ENCODE results near the gene NUDT16L1.

Gene NUDT16L1

GRCh38 chr16:4701791-4702465 is 8.6 kb downstream of the NUDT16L1 start:
- no peak for DNase-seq (ENCODE audit: low spot score)
- no peak for TF ChIP-seq CTCF (IDR thresholded peaks at IDR 0.05; ENCODE audit: extremely low read depth, missing control alignments)

- no peak for DNase-seq (ENCODE audit: low spot score)
- TF ChIP-seq CTCF (IDR thresholded peaks at IDR 0.05; ENCODE audit: extremely low read depth, missing control alignments), result no peak
Observed at GRCh38 chr16:4702466-4702808, 9.1 kb downstream of the NUDT16L1 start.

GRCh38 chr16:4703906-4704305 is 10.5 kb downstream of the NUDT16L1 start:
- TF ChIP-seq CTCF (IDR thresholded peaks at IDR 0.05; ENCODE audit: extremely low read depth, missing control alignments), result no peak
- DNase-seq (ENCODE audit: low spot score), result no peak

DNA sequence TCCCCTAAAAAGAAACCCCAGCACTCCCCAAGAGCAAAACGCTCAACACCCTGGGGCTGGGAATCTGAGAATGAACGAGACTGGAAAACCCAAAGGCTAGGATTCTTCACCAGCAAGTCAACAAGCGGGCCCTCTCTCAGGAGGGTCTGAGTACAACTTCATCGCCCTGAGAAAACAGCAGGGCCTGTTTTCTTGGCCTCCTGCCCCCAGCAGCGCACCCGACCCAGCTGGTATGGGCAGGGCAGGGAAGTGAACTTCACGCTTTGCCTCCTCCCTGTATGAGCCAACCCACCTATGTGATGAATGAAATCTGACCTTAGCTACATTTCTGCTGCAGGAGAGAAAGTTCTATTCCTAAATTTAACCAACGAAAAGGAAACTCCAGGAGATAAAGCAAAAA is 11.1 kb downstream of the NUDT16L1 start:
- DNase-seq (ENCODE audit: low spot score), result no peak
- TF ChIP-seq CTCF (IDR thresholded peaks at IDR 0.05; ENCODE audit: extremely low read depth, missing control alignments), result no peak

DNA sequence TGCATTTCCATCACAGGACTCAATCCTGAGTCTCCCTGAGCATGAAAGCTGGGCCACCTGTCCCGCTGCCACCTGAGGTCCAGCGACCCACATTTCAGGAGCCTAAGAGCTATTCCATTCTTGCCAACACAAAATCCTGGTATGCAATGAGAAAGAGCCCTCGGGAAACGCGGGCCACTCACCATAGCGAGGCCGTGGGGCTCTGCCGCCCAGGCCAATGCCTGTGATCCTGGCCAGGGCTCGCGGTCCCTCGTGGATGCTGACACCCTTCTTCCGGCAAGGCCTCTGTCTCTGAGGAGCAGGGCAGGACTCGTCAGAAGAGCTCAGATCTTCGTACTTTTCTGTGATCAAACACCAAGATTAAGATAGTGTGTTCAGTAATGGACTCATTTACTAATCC is 11.6 kb downstream of the NUDT16L1 start:
- no peak for TF ChIP-seq CTCF (IDR thresholded peaks at IDR 0.05; ENCODE audit: extremely low read depth, missing control alignments)
- DNase-seq (ENCODE audit: low spot score), result no peak

GRCh38 chr16:4706871-4707270 is 13.5 kb downstream of the NUDT16L1 start:
- no peak for TF ChIP-seq CTCF (IDR thresholded peaks at IDR 0.05; ENCODE audit: extremely low read depth, missing control alignments)
- no peak for DNase-seq (ENCODE audit: low spot score)

DNA sequence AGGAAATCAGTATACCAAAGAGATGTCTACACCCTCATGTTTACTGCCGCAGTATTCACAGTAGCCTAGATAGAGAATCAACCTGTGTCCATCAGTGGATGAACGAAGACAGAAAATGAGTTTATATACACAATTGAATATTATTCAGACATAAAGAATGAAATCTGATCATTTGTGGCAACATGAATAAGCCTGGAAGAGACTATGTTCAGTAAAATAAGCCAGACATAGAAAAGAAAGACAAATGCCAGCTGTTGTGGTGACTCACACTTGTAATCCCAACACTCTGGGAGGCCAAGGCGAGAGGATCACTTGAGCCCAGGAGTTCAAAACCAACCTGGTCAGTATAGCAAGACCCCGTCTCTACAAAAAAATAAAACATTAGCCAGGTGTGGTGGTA is 16.1 kb downstream of the NUDT16L1 start:
- DNase-seq (ENCODE audit: low spot score), result no peak
- TF ChIP-seq CTCF (IDR thresholded peaks at IDR 0.05; ENCODE audit: extremely low read depth, missing control alignments), result no peak

All from GM20000 (cell line).